ENCODE results near the gene ADAMTS3. TPM values are rescaled to one million over a fixed set of nuclear protein-coding genes. Genes with fewer than 3 reads are reported as not detected.
A peak's percentile ranks its signal among the peaks of the same experiment; 100 is the strongest.

The ADAMTS3 gene
- total RNA-seq, 1 donor from 2014 or later = 2.7 TPM

DNA sequence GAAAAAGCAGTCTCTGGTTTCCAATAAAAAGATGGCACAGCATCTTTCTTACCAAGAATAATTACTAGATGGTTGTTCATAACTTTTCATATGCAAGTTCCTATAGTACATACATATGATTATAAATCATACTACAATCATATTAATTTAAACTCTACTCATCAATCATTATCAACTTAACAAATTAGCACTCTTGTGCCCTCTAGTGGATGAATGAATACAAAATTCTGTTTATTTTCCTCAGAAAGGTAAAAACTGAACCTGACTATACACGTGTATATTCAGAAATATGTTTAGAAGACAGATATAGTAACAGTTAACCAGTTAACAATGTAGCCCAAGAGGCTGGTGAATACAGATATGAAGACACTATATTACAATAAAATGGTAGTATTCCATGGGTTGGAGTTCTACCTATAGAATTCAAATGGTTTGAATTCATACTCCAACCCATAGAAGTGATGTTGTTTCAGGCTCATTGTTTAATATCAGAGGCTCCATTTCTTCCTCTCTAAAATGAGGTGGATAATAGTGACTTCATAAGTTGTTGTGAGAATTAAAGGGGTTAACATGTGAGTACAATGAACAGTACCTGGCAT is 100.0 kb downstream of the ADAMTS3 start:
- Histone ChIP-seq H3K9me3 (no peaks in the 10 kb centered on the region), H3K4me1 (no peaks in the 10 kb centered on the region), H3K4me3 (no peak overlapping the region), H3K36me3 (no peaks in the 10 kb centered on the region), H3K27ac (no peak overlapping the region), H3K27me3 (no peaks in the 10 kb centered on the region)
- TF ChIP-seq POLR2AphosphoS5 (IDR thresholded peaks at IDR 0.05; ENCODE audit: insufficient read depth in 1 of 2, low read depth in 1 of 2) (no peak), POLR2A (IDR thresholded peaks at IDR 0.05) (no peak)
- TF ChIP-seq, protein P1, sequence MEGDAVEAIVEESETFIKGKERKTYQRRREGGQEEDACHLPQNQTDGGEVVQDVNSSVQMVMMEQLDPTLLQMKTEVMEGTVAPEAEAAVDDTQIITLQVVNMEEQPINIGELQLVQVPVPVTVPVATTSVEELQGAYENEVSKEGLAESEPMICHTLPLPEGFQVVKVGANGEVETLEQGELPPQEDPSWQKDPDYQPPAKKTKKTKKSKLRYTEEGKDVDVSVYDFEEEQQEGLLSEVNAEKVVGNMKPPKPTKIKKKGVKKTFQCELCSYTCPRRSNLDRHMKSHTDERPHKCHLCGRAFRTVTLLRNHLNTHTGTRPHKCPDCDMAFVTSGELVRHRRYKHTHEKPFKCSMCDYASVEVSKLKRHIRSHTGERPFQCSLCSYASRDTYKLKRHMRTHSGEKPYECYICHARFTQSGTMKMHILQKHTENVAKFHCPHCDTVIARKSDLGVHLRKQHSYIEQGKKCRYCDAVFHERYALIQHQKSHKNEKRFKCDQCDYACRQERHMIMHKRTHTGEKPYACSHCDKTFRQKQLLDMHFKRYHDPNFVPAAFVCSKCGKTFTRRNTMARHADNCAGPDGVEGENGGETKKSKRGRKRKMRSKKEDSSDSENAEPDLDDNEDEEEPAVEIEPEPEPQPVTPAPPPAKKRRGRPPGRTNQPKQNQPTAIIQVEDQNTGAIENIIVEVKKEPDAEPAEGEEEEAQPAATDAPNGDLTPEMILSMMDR (IDR thresholded peaks at IDR 0.05) = peak in 2 of 3 experiments; percentile 10 to 26
- DNase-seq (ENCODE audit: extremely low spot score in 2 of 2) = no peak
- intact Hi-C loops (cut with DNase I) = no loop called here

DNA sequence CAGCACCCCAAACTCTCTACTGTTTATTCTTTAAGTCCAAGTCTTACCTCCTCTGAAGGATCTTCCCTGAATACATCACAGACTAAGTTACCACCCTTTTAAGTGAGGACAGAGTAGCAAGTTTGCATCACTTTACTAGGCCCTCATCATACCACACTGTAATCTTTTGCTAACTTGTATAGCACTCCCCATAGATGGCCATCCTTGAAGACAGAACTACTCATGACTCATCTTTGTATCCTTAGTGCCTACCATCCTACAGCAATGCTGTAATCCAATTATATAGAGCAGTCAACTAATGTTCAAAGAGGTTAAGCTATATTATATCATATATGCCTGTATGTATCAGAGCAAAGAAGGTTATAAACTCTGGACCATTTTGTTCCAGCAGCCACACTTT is 101.4 kb downstream of the ADAMTS3 start:
- no peaks in the 10 kb centered on the region for H3K4me1 ChIP-seq
- H3K27me3 ChIP-seq = no peaks in the 10 kb centered on the region
- no peaks in the 10 kb centered on the region for H3K9me3 ChIP-seq
- TF ChIP-seq POLR2AphosphoS5 (IDR thresholded peaks at IDR 0.05; ENCODE audit: insufficient read depth in 1 of 2, low read depth in 1 of 2) = no peak
- TF ChIP-seq POLR2A (IDR thresholded peaks at IDR 0.05) = no peak
- TF ChIP-seq, protein P1 (IDR thresholded peaks at IDR 0.05) = no peak
- intact Hi-C loops (cut with DNase I) = no loop called here
- H3K27ac ChIP-seq = no peak overlapping the region
- H3K4me3 ChIP-seq = no peak overlapping the region
- H3K36me3 ChIP-seq = no peaks in the 10 kb centered on the region
- no peak for DNase-seq (ENCODE audit: extremely low spot score in 2 of 2)

DNA sequence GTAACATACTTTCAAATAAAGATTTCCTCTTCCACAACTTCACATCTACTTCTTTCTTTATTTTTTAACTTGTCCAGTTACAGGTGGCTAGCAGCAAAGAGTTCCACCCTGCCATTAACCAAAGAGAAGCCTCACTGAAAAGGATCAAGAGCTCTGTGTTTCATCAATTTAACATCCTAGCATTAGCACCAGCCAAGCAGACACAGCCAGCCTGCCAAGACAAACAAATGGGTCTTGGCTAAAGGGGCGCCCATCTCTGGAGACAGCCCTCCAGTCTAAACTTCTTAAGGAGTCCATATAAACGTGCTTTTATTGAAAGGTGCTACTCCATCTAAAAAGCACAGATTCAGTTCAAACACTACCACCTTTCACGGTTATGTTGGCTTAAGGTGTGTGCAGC is 105.3 kb downstream of the ADAMTS3 start:
- DNase-seq (ENCODE audit: extremely low spot score in 2 of 2) = no peak
- TF ChIP-seq, protein P1 (IDR thresholded peaks at IDR 0.05) = no peak
- TF ChIP-seq POLR2A (IDR thresholded peaks at IDR 0.05) (no peak), POLR2AphosphoS5 (IDR thresholded peaks at IDR 0.05; ENCODE audit: insufficient read depth in 1 of 2, low read depth in 1 of 2) (no peak)
- H3K4me3 ChIP-seq = no peak overlapping the region
- H3K36me3 ChIP-seq = no peaks in the 10 kb centered on the region
- no peak overlapping the region for H3K27ac ChIP-seq
- intact Hi-C loops (cut with DNase I) = no loop called here
- H3K9me3 ChIP-seq = no peaks in the 10 kb centered on the region
- no peaks in the 10 kb centered on the region for H3K27me3 ChIP-seq
- H3K4me1 ChIP-seq = no peaks in the 10 kb centered on the region

DNA sequence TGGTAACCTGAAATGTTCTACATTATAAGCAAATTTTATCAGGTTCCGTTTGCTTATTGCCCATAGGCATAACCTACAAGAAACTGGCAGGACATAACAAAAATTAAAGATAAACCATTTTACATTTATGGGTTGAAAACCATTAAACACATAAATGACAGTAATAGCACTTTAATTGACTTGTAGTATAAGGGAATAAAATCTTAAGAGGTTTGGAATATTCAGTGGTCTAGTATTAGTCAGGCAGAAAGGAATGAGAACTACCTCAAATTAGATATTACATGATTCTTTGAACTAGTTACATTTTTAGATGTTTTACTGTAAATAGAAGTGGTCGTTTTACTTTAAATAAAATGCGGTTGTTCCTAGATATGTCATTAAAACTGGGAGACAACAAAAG is 111.9 kb downstream of the ADAMTS3 start:
- no peak for DNase-seq (ENCODE audit: extremely low spot score in 2 of 2)
- no peaks in the 10 kb centered on the region for H3K27me3 ChIP-seq
- TF ChIP-seq, protein P1 (IDR thresholded peaks at IDR 0.05) = no peak
- TF ChIP-seq POLR2A (IDR thresholded peaks at IDR 0.05) = no peak
- no peak for TF ChIP-seq POLR2AphosphoS5 (IDR thresholded peaks at IDR 0.05; ENCODE audit: insufficient read depth in 1 of 2, low read depth in 1 of 2)
- no peaks in the 10 kb centered on the region for H3K36me3 ChIP-seq
- H3K4me1 ChIP-seq = no peaks in the 10 kb centered on the region
- H3K9me3 ChIP-seq = no peaks in the 10 kb centered on the region
- H3K4me3 ChIP-seq = no peak overlapping the region
- intact Hi-C loops (cut with DNase I) = no loop called here
- H3K27ac ChIP-seq = no peak overlapping the region

DNA sequence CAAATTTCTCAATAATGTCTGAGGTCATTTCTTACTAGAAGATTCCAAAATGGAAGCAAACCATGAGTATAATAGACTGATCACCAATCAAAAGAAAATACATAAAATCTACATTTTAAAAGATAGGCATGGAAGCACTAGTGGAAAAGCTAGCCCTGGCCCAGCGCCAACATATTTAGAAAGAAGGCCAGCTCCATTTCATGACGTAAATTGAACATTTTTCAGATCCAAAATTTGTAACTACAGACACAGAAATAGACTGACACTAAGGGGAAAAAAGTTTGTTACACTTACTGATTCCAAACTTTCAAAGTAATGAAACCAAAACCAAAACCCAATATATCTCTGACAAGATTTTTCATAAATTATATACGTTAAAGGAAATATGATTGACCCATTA is 117.7 kb downstream of the ADAMTS3 start:
- H3K27ac ChIP-seq = no peak overlapping the region
- H3K4me3 ChIP-seq = no peak overlapping the region
- no peak for TF ChIP-seq POLR2A (IDR thresholded peaks at IDR 0.05)
- no peak for TF ChIP-seq POLR2AphosphoS5 (IDR thresholded peaks at IDR 0.05; ENCODE audit: insufficient read depth in 1 of 2, low read depth in 1 of 2)
- TF ChIP-seq, protein P1 (IDR thresholded peaks at IDR 0.05) = no peak
- intact Hi-C loops (cut with DNase I) = no loop called here
- no peaks in the 10 kb centered on the region for H3K36me3 ChIP-seq
- no peak for DNase-seq (ENCODE audit: extremely low spot score in 2 of 2)
- H3K9me3 ChIP-seq = no peaks in the 10 kb centered on the region
- H3K27me3 ChIP-seq = no peaks in the 10 kb centered on the region
- no peaks in the 10 kb centered on the region for H3K4me1 ChIP-seq
